CD4-positive, alpha-beta memory T cell (primary cell): Measurements from ENCODE around the gene CDH2. TPM values are rescaled to one million over a fixed set of nuclear protein-coding genes. Genes with fewer than 3 reads are reported as not detected.

Experiments used
- CTCF ChIA-PET: fragments of 350-600 bp; sonication (Branson Sonifier 250); formaldehyde crosslinking; loops from one replicate; lab custom pipeline; 2021; ENCODE audit warnings: inconsistent platforms; ENCODE audit not compliant: partially characterized antibody; lab: Charles Lee
- POLR2A ChIA-PET: fragments of 350-600 bp; sonication (Branson Sonifier 250); formaldehyde crosslinking; loops from one replicate; lab custom pipeline; 2021; ENCODE audit not compliant: partially characterized antibody; lab: Charles Lee
- DNase-seq, 5 donors: peaks; one replicate each; pipeline versions ENCODE4 v3.0.0 to v3.0.0-alpha.2; 2020 to 2022; ENCODE audit warnings: mixed read lengths in 1 of 5
- H3K27ac ChIP-seq: one replicate; pipeline ENCODE4 v1.7.0; 2013; ENCODE audit warnings: low read depth, low read length
- H3K27me3 ChIP-seq: 2 replicates; pipeline ENCODE4 v1.7.0; 2013; ENCODE audit warnings: mild to moderate bottlenecking, low read length, moderate library complexity; ENCODE audit not compliant: insufficient read depth
- H3K36me3 ChIP-seq: 2 replicates; pipeline ENCODE4 v1.7.0; 2013; ENCODE audit warnings: mild to moderate bottlenecking, low read length, moderate library complexity; ENCODE audit not compliant: insufficient read depth
- H3K4me1 ChIP-seq: 2 replicates; pipeline ENCODE4 v1.7.0; 2013; ENCODE audit warnings: mild to moderate bottlenecking, low read length, moderate library complexity; ENCODE audit not compliant: insufficient read depth
- H3K4me3 ChIP-seq, 2 donors: one replicate each; pipeline ENCODE4 v1.7.0; 2013; ENCODE audit warnings: low read length in 2 of 2, mild to moderate bottlenecking in 1 of 2
- H3K9me3 ChIP-seq, 2 donors: one replicate each; pipeline ENCODE4 v1.7.0; 2013; ENCODE audit warnings: low read length in 2 of 2, control low read depth in 1 of 2; ENCODE audit not compliant: control insufficient read depth in 1 of 2
- H3K27ac Mint-ChIP-seq, 7 donors: one replicate each; pipeline ENCODE4 v1.8.0; 2020 to 2021; ENCODE audit warnings: mixed read lengths in 7 of 7, mild to moderate bottlenecking in 6 of 7, inconsistent platforms in 3 of 7, moderate library complexity in 3 of 7
- H3K27me3 Mint-ChIP-seq, 2 donors: one replicate each; pipeline ENCODE4 v1.8.0; 2020 to 2021; ENCODE audit warnings: mixed read lengths in 2 of 2
- H3K36me3 Mint-ChIP-seq, 2 donors: one replicate each; pipeline ENCODE4 v1.8.0; 2020 to 2021; ENCODE audit warnings: mixed read lengths in 2 of 2, inconsistent platforms in 1 of 2, mild to moderate bottlenecking in 1 of 2
- H3K4me1 Mint-ChIP-seq, 4 donors: one replicate each; pipeline ENCODE4 v1.8.0; 2020 to 2021; ENCODE audit warnings: mixed read lengths in 4 of 4, mild to moderate bottlenecking in 1 of 4
- H3K4me3 Mint-ChIP-seq, 8 donors: one replicate each; pipeline ENCODE4 v1.8.0; 2020 to 2021; ENCODE audit warnings: mixed read lengths in 8 of 8, mild to moderate bottlenecking in 7 of 8, moderate library complexity in 6 of 8, inconsistent platforms in 3 of 8
- H3K9me3 Mint-ChIP-seq, 8 donors: one replicate each; pipeline ENCODE4 v1.8.0; 2020 to 2021; ENCODE audit warnings: mixed read lengths in 8 of 8, mild to moderate bottlenecking in 5 of 8, inconsistent platforms in 3 of 8, moderate library complexity in 1 of 8
- intact Hi-C: fragments of 100-400 bp; cut with micrococcal nuclease; formaldehyde crosslinking; loops from one replicate; pipeline ENCODE4 v1.15.1; 2023
- polyA plus RNA-seq, 2 donors: library from polyadenylated mRNA; unstranded; fragments of 300-500 nt; fragmentation: Illumina TruSeq; gene quantifications; one replicate each; pipeline ENCODE4 v1.2.3, GENCODE V29; 2021
- total RNA-seq, 2 experiments: library from RNA; stranded (reverse); gene quantifications; one replicate each; pipeline ENCODE4 v1.2.3, GENCODE V29; 2021

The CDH2 gene
- total and polyA plus RNA-seq, 4 experiments from 2014 or later: not detected

DNA sequence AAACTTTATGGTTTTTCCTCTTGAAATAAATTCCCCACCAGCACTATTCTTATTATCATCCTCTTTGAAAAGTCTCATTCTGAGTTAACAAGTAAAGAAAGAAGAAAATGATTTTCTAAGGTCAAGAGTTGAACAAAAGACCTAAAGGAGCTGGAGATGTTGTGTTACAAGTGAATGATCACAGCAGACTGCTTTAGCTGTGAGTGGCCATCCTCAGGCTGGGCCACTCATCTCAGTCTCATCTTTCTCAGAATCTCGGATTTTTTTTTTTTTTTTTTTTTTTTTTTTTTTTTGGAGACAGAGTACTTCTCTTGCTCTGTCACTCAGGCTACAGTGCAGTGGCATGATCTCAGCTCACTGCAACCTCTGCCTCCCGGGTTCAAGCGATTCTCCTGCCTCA is 133.3 kb downstream of the CDH2 start:
- Histone ChIP-seq H3K4me1 (no peaks in the 10 kb centered on the region), H3K36me3 (no peaks in the 10 kb centered on the region), H3K27me3 (no peaks in the 10 kb centered on the region), H3K4me3 (no peak overlapping the region), H3K9me3 (peaks cover 0 to 7% of the 10 kb centered on the region in 2 donors), H3K27ac (no peak overlapping the region)
- no peak for DNase-seq
- no peak overlapping the region for H3K4me3 Mint-ChIP-seq
- no peak overlapping the region for H3K27ac Mint-ChIP-seq
- H3K9me3 Mint-ChIP-seq: peaks cover 0 to 14% (median 9%) of the 10 kb centered on the region in 8 donors
- H3K4me1 Mint-ChIP-seq: no peaks in the 10 kb centered on the region
- ChIA-PET POLR2A (no interaction called here), CTCF (no interaction called here)
- no peaks in the 10 kb centered on the region for H3K36me3 Mint-ChIP-seq
- intact Hi-C loops: no loop called here
- no peaks in the 10 kb centered on the region for H3K27me3 Mint-ChIP-seq

DNA sequence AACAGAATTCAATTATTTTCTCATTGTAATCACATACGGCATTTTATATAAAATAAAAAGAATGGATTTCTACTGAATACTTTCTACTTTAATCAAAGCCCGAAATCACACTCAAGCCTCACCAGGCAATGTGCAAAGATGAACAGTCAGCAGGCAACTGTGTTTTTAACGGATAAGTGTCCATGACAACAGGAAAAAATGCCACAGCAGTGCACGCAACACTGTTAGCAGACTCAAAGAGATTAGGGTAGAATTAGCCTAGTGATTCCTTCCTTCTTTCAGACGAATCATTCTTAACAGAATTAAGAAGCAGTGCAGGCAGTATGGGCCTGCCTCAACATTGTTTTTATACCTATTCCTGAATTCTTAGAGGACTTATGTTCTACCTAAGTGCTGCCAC is 135.6 kb downstream of the CDH2 start:
- Histone ChIP-seq H3K36me3 (no peaks in the 10 kb centered on the region), H3K9me3 (peaks cover 0 to 7% of the 10 kb centered on the region in 2 donors), H3K27me3 (no peaks in the 10 kb centered on the region), H3K4me3 (no peak overlapping the region), H3K27ac (no peak overlapping the region), H3K4me1 (no peaks in the 10 kb centered on the region)
- no peaks in the 10 kb centered on the region for H3K4me1 Mint-ChIP-seq
- H3K27me3 Mint-ChIP-seq: no peaks in the 10 kb centered on the region
- no peak overlapping the region for H3K4me3 Mint-ChIP-seq
- CTCF ChIA-PET: no interaction called here
- intact Hi-C loops: no loop called here
- H3K36me3 Mint-ChIP-seq: no peaks in the 10 kb centered on the region
- no peak for DNase-seq
- POLR2A ChIA-PET: no interaction called here
- no peak overlapping the region for H3K27ac Mint-ChIP-seq
- peaks cover 0 to 19% (median 10%) of the 10 kb centered on the region in 8 donors for H3K9me3 Mint-ChIP-seq

GRCh38 chr18:28040716-28041115 is 136.2 kb downstream of the CDH2 start:
- no peaks in the 10 kb centered on the region for H3K4me1 Mint-ChIP-seq
- Histone ChIP-seq H3K9me3 (peaks cover 0 to 7% of the 10 kb centered on the region in 2 donors), H3K27ac (no peak overlapping the region), H3K4me3 (no peak overlapping the region), H3K27me3 (no peaks in the 10 kb centered on the region), H3K36me3 (no peaks in the 10 kb centered on the region), H3K4me1 (no peaks in the 10 kb centered on the region)
- intact Hi-C loops: no loop called here
- no peak for DNase-seq
- H3K9me3 Mint-ChIP-seq: peaks cover 0 to 19% (median 10%) of the 10 kb centered on the region in 8 donors
- H3K4me3 Mint-ChIP-seq: no peak overlapping the region
- no peak overlapping the region for H3K27ac Mint-ChIP-seq
- H3K27me3 Mint-ChIP-seq: no peaks in the 10 kb centered on the region
- CTCF ChIA-PET: no interaction called here
- POLR2A ChIA-PET: no interaction called here
- H3K36me3 Mint-ChIP-seq: no peaks in the 10 kb centered on the region

GRCh38 chr18:28040211-28040610 is 136.7 kb downstream of the CDH2 start:
- Mint-ChIP-seq H3K9me3 (peaks cover 0 to 19% (median 10%) of the 10 kb centered on the region in 8 donors), H3K4me1 (no peaks in the 10 kb centered on the region), H3K27me3 (no peaks in the 10 kb centered on the region), H3K36me3 (no peaks in the 10 kb centered on the region), H3K4me3 (no peak overlapping the region), H3K27ac (no peak overlapping the region)
- intact Hi-C loops: no loop called here
- CTCF ChIA-PET: no interaction called here
- H3K9me3 ChIP-seq: peaks cover 0 to 7% of the 10 kb centered on the region in 2 donors
- H3K36me3 ChIP-seq: no peaks in the 10 kb centered on the region
- H3K27ac ChIP-seq: no peak overlapping the region
- H3K4me3 ChIP-seq: no peak overlapping the region
- POLR2A ChIA-PET: no interaction called here
- H3K27me3 ChIP-seq: no peaks in the 10 kb centered on the region
- DNase-seq: no peak
- H3K4me1 ChIP-seq: no peaks in the 10 kb centered on the region

GRCh38 chr18:28039691-28040090 is 137.2 kb downstream of the CDH2 start:
- no peaks in the 10 kb centered on the region for H3K4me1 Mint-ChIP-seq
- H3K36me3 Mint-ChIP-seq: no peaks in the 10 kb centered on the region
- H3K27me3 Mint-ChIP-seq: no peaks in the 10 kb centered on the region
- no peaks in the 10 kb centered on the region for H3K36me3 ChIP-seq
- H3K4me3 ChIP-seq: no peak overlapping the region
- no peak overlapping the region for H3K27ac ChIP-seq
- H3K4me1 ChIP-seq: no peaks in the 10 kb centered on the region
- H3K4me3 Mint-ChIP-seq: no peak overlapping the region
- intact Hi-C loops: no loop called here
- CTCF ChIA-PET: no interaction called here
- H3K27me3 ChIP-seq: no peaks in the 10 kb centered on the region
- no peak for DNase-seq
- POLR2A ChIA-PET: no interaction called here
- peaks cover 0 to 7% of the 10 kb centered on the region in 2 donors for H3K9me3 ChIP-seq
- H3K27ac Mint-ChIP-seq: no peak overlapping the region
- H3K9me3 Mint-ChIP-seq: peaks cover 0 to 15% (median 9%) of the 10 kb centered on the region in 8 donors

DNA sequence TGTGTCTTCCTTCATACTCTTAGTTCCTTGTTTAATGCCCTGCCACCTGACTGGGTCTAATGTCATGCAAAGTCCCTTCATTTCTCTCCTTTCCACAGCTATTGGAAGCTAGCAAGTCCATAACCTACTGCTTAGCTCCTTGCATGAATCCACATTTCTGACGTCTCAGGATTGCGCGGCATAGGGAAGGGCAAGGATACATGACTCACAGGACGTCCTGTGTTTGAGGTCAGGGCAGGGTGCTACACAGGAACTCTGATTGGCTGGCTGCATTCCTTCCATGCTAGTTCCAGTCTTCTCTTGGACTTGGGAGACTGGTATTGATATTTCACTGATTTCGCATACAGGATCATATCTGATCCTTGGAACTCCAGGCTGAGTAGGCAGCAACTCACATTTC is 137.9 kb downstream of the CDH2 start:
- H3K4me3 Mint-ChIP-seq: no peak overlapping the region
- no peaks in the 10 kb centered on the region for H3K36me3 Mint-ChIP-seq
- H3K4me1 Mint-ChIP-seq: no peaks in the 10 kb centered on the region
- peaks cover 0 to 15% (median 8%) of the 10 kb centered on the region in 8 donors for H3K9me3 Mint-ChIP-seq
- no peak overlapping the region for H3K27ac Mint-ChIP-seq
- no peak for DNase-seq
- CTCF ChIA-PET: no interaction called here
- intact Hi-C loops: no loop called here
- H3K27me3 Mint-ChIP-seq: no peaks in the 10 kb centered on the region
- Histone ChIP-seq H3K9me3 (peaks cover 0 to 7% of the 10 kb centered on the region in 2 donors), H3K4me3 (no peak overlapping the region), H3K27ac (no peak overlapping the region), H3K4me1 (no peaks in the 10 kb centered on the region), H3K36me3 (no peaks in the 10 kb centered on the region), H3K27me3 (no peaks in the 10 kb centered on the region)
- POLR2A ChIA-PET: no interaction called here

- Mint-ChIP-seq H3K36me3 (no peaks in the 10 kb centered on the region), H3K27ac (no peak overlapping the region), H3K4me1 (no peaks in the 10 kb centered on the region), H3K4me3 (no peak overlapping the region), H3K9me3 (peaks cover 2 to 16% (median 11%) of the 10 kb centered on the region in 8 donors), H3K27me3 (no peaks in the 10 kb centered on the region)
- no peaks in the 10 kb centered on the region for H3K4me1 ChIP-seq
- ChIA-PET CTCF (no interaction called here), POLR2A (interaction anchor here (0.7 kb wide), 1 partner anchor 10 kb away, joined by 3 read pairs; no protein-coding TSS in a partner anchor)
- H3K9me3 ChIP-seq: peaks cover 0 to 7% of the 10 kb centered on the region in 2 donors
- no peaks in the 10 kb centered on the region for H3K36me3 ChIP-seq
- intact Hi-C loops: no loop called here
- H3K4me3 ChIP-seq: no peak overlapping the region
- H3K27me3 ChIP-seq: no peaks in the 10 kb centered on the region
- DNase-seq: no peak
- H3K27ac ChIP-seq: no peak overlapping the region
These were observed 140.4 kb downstream of the CDH2 start for GRCh38 chr18:28036488-28036887.

DNA sequence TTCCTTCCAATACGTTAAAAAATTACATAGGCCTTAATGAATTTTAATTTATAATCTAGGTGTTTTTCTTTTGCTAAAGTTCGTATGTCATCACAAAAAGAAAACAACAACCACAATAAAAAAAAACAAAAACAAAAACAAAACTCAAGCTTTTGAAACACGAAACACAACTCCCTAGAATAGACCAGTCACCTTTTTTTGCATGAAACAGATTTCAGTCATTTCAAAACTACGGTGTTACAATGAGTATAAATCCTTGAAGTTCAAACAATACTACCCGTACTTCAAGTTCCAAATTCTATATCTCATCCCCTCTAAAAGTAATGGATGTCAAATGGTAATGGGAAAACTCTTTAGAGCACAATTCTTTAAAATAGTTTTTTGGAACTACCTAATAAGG is 142.4 kb downstream of the CDH2 start:
- no peak overlapping the region for H3K4me3 ChIP-seq
- no peaks in the 10 kb centered on the region for H3K36me3 Mint-ChIP-seq
- no peaks in the 10 kb centered on the region for H3K27me3 Mint-ChIP-seq
- POLR2A ChIA-PET: no interaction called here
- peaks cover 4 to 26% (median 12%) of the 10 kb centered on the region in 8 donors for H3K9me3 Mint-ChIP-seq
- H3K36me3 ChIP-seq: no peaks in the 10 kb centered on the region
- H3K4me3 Mint-ChIP-seq: no peak overlapping the region
- no peaks in the 10 kb centered on the region for H3K27me3 ChIP-seq
- CTCF ChIA-PET: no interaction called here
- H3K27ac ChIP-seq: no peak overlapping the region
- intact Hi-C loops: no loop called here
- H3K4me1 Mint-ChIP-seq: no peaks in the 10 kb centered on the region
- no peak for DNase-seq
- no peaks in the 10 kb centered on the region for H3K9me3 ChIP-seq
- no peaks in the 10 kb centered on the region for H3K4me1 ChIP-seq
- H3K27ac Mint-ChIP-seq: no peak overlapping the region
